Lung (tissue), 12 donors: ENCODE results near the gene MMS19. TPM values are rescaled to one million over a fixed set of nuclear protein-coding genes. Genes with fewer than 3 reads are reported as not detected.
A peak's percentile ranks its signal among the peaks of the same experiment; 100 is the strongest.

Source experiments
- ATAC-seq: fragments of 200-7000 bp; cut with Tn5 transposase; one replicate; pipeline ENCODE4 v1.9.1; 2020; ENCODE audit warnings: moderate number of reproducible peaks; ENCODE audit not compliant: insufficient read depth, low FRiP score
- DNase-seq, 3 donors: peaks; one replicate each; pipeline ENCODE4 v3.0.0-alpha.2; 2013 to 2017
- H3K27ac ChIP-seq, 2 donors: one replicate each; pipeline ENCODE4 v1.5.1; 2013; ENCODE audit warnings: mild to moderate bottlenecking in 2 of 2, moderate library complexity in 2 of 2, control low read depth in 1 of 2, inconsistent platforms in 1 of 2, low read depth in 1 of 2, low read length in 1 of 2
- H3K27me3 ChIP-seq, 3 donors: one replicate each; pipeline ENCODE4 v1.5.1; 2013; ENCODE audit warnings: low read length in 2 of 3; ENCODE audit not compliant: control insufficient read depth in 3 of 3, insufficient read depth in 3 of 3
- H3K36me3 ChIP-seq, 4 donors: one replicate each; pipeline ENCODE4 v1.5.1; 2013; ENCODE audit warnings: low read length in 4 of 4, mild to moderate bottlenecking in 1 of 4, moderate library complexity in 1 of 4; ENCODE audit not compliant: control insufficient read depth in 4 of 4, insufficient read depth in 4 of 4
- H3K4me1 ChIP-seq, 5 donors: one replicate each; pipeline ENCODE4 v1.5.1; 2013; ENCODE audit warnings: low read length in 5 of 5, mild to moderate bottlenecking in 2 of 5, moderate library complexity in 1 of 5; ENCODE audit not compliant: control insufficient read depth in 5 of 5, insufficient read depth in 5 of 5
- H3K4me3 ChIP-seq: one replicate; pipeline ENCODE4 v1.5.1; 2013; ENCODE audit warnings: mild to moderate bottlenecking, control low read depth, moderate library complexity
- H3K9ac ChIP-seq, 2 donors: one replicate each; pipeline ENCODE4 v1.5.1; 2013; ENCODE audit warnings: low read length in 2 of 2, control low read depth in 1 of 2; ENCODE audit not compliant: insufficient read depth in 1 of 2
- H3K9me3 ChIP-seq, 4 donors: one replicate each; pipeline ENCODE4 v1.5.1; 2013; ENCODE audit warnings: low read length in 3 of 4, mild to moderate bottlenecking in 1 of 4, moderate library complexity in 1 of 4; ENCODE audit not compliant: control insufficient read depth in 4 of 4, insufficient read depth in 3 of 4
- CTCF ChIP-seq: IDR thresholded peaks from 2 replicates; pipeline ENCODE4 v1.5.1; 2012; ENCODE audit warnings: mild to moderate bottlenecking; ENCODE audit errors: control extremely low read depth, extremely low read depth
- WGBS, 2 donors: extraction: QIAGEN DNeasy Blood & Tissue Kit; methylation state at CpG; one replicate each; pipeline ENCODE4 v1.1.7; 2013; 5-methylcytosine and 5-hydroxymethylcytosine counted together
- polyA plus RNA-seq, 2 donors: library from polyadenylated mRNA; stranded (reverse); fragments of 200-250 nt; gene quantifications; one replicate each; pipeline ENCODE4 v1.2.1, GENCODE V29; 2013
- total RNA-seq, 2 donors: library from RNA; depleted of rRNA in 1 of 2; stranded (reverse); fragments of >200 nt in 1 of 2; gene quantifications; one replicate each; pipeline ENCODE4 v1.2.1, GENCODE V29; 2014 to 2021
- donor health status: control.
- donor health status: control.
- donor health status: Bipolar disorder and iron deficiency.
- donor health status: healthy.
- donor health status: DM: yes; HTN: yes; CAD: no.

Gene MMS19
- total and polyA plus RNA-seq, 4 donors, result 39.9 to 74.5 (median 62.5) TPM

GRCh38 chr10:97445722-97446639 is 52.2 kb downstream of the MMS19 start, which contains the start of the genes EXOSC1 and ZDHHC16:
Gene EXOSC1 (minus strand): TSS chr10:97446006. CDS start chr10:97445985, 21 bp downstream.
Gene ZDHHC16 (plus strand): TSS chr10:97446175. CDS start chr10:97451676, 5,501 bp downstream.
- H3K4me3 ChIP-seq, result peak within 1 kb of the TSS; percentile 93
- WGBS, 2 donors, result 0% methylated on average over 66 of the region's 66 CpGs
- DNase-seq, result peak; percentile 93 to 97 (median 97)

GRCh38 chr10:97445357-97445721 is 52.9 kb downstream of the MMS19 start:
- ATAC-seq, result no peak
- WGBS, 2 donors, result 1 to 2% methylated on average over 13 of the region's 13 CpGs
- Histone ChIP-seq H3K36me3 (peaks cover 0 to 12% (median 6%) of the 10 kb centered on the region in 4 donors), H3K9ac (peak overlapping the region in 1 of 2 donors; percentile 26), H3K9me3 (no peaks in the 10 kb centered on the region), H3K4me1 (peaks cover 0 to 29% (median 10%) of the 10 kb centered on the region in 5 donors), H3K27ac (peak overlapping the region; percentile 57 to 75), H3K27me3 (no peaks in the 10 kb centered on the region), H3K4me3 (peak overlapping the region; percentile 93)
- no peak for TF ChIP-seq CTCF
- no peak for DNase-seq

More at GRCh38 chr10:97445722-97446639, 52.2 kb downstream of the MMS19 start, which contains the start of the genes EXOSC1 and ZDHHC16:
- peak; percentile 97 for ATAC-seq
- H3K4me1 ChIP-seq, result peaks cover 0 to 29% (median 15%) of the 10 kb centered on the region in 5 donors
- peak within 1 kb of the TSS in 1 of 2 donors; percentile 68 for H3K9ac ChIP-seq
- H3K36me3 ChIP-seq, result peaks cover 0 to 10% (median 6%) of the 10 kb centered on the region in 4 donors
- peak within 1 kb of the TSS; percentile 57 to 75 for H3K27ac ChIP-seq
- H3K27me3 ChIP-seq, result no peaks in the 10 kb centered on the region
- no peaks in the 10 kb centered on the region for H3K9me3 ChIP-seq
- TF ChIP-seq CTCF, result no peak

- Histone ChIP-seq H3K9me3 (no peaks in the 10 kb centered on the region), H3K4me1 (peaks cover 0 to 29% (median 10%) of the 10 kb centered on the region in 5 donors), H3K36me3 (peaks cover 0 to 13% (median 8%) of the 10 kb centered on the region in 4 donors), H3K27me3 (no peaks in the 10 kb centered on the region), H3K27ac (no peak overlapping the region), H3K4me3 (no peak overlapping the region), H3K9ac (no peak overlapping the region)
- DNase-seq, result no peak
- TF ChIP-seq CTCF, result no peak
- WGBS, 2 donors, result 84 to 89% methylated on average over 1 of the region's 1 CpG
- ATAC-seq, result no peak
Measured at GRCh38 chr10:97444212-97444611, 54.0 kb downstream of the MMS19 start.
